ENCODE measurements around the gene ABHD8.

GRCh38 chr19:17305216-17305516 is 1.9 kb upstream of the ABHD8 start:
- TF ChIP-seq TARDBP (IDR thresholded peaks at IDR 0.05) = no peak
- no peak for TF ChIP-seq SP1 (IDR thresholded peaks at IDR 0.05)
- TF ChIP-seq HDGF (IDR thresholded peaks at IDR 0.05; ENCODE audit: borderline replicate concordance) = no peak
- no peak for TF ChIP-seq FOXK2 (IDR thresholded peaks at IDR 0.05)
- no peak for TF ChIP-seq ZNF384 (IDR thresholded peaks at IDR 0.05)
- TF ChIP-seq PKNOX1 (IDR thresholded peaks at IDR 0.05) = no peak
- no peak for TF ChIP-seq NFRKB (IDR thresholded peaks at IDR 0.05)
- TF ChIP-seq FOXM1 (IDR thresholded peaks at IDR 0.05; ENCODE audit: borderline replicate concordance) = no peak
- TF ChIP-seq L3MBTL2 (conservative IDR thresholded peaks at IDR 0.05) = no peak
- no peak for TF ChIP-seq ARNT (IDR thresholded peaks at IDR 0.05)

Measured in HEK293T (cell line).